Measurements from ENCODE around the gene ITPR2.
A peak's percentile ranks its signal among the peaks of the same experiment; 100 is the strongest.
"Not testable (repeated sequence)": the region's sequence is repeated elsewhere in the genome, so short reads cannot be mapped to it uniquely, and the experiment has no call there.

The ITPR2 gene

GRCh38 chr12:26551385-26551784 is 281.6 kb downstream of the ITPR2 start:
- DNase-seq: no peak

- no peak for DNase-seq
Observed at GRCh38 chr12:26548227-26548626, 284.8 kb downstream of the ITPR2 start.

GRCh38 chr12:26546535-26547314 is 286.3 kb downstream of the ITPR2 start:
- no peak for DNase-seq

GRCh38 chr12:26539131-26539530 is 293.9 kb downstream of the ITPR2 start:
- DNase-seq: no peak

- DNase-seq: no peak
Observed at GRCh38 chr12:26537651-26538050, 295.3 kb downstream of the ITPR2 start.

- no peak for DNase-seq
Observed at GRCh38 chr12:26537126-26537525, 295.9 kb downstream of the ITPR2 start.

- no peak for DNase-seq
Observed at GRCh38 chr12:26535826-26536225, 297.2 kb downstream of the ITPR2 start.

GRCh38 chr12:26534071-26534470 is 298.9 kb downstream of the ITPR2 start:
- no peak for DNase-seq

GRCh38 chr12:26533211-26533610 is 299.8 kb downstream of the ITPR2 start:
- DNase-seq: no peak

- no peak for DNase-seq
Observed at GRCh38 chr12:26530461-26530860, 302.5 kb downstream of the ITPR2 start.

- DNase-seq: no peak
Observed at GRCh38 chr12:26528943-26529342, 304.1 kb downstream of the ITPR2 start.

- no peak for DNase-seq
Observed at GRCh38 chr12:26527682-26528081, 305.3 kb downstream of the ITPR2 start.

- DNase-seq: peak; percentile 37
Observed at GRCh38 chr12:26524862-26525465, 308.0 kb downstream of the ITPR2 start.

GRCh38 chr12:26523708-26524150 is 309.3 kb downstream of the ITPR2 start:
- DNase-seq: peak; percentile 82

GRCh38 chr12:26520869-26521268 is 312.1 kb downstream of the ITPR2 start:
- no peak for DNase-seq

GRCh38 chr12:26520109-26520508 is 312.9 kb downstream of the ITPR2 start:
- no peak for DNase-seq

- no peak for DNase-seq
Observed at GRCh38 chr12:26519462-26519861, 313.5 kb downstream of the ITPR2 start.

GRCh38 chr12:26517320-26517719 is 315.7 kb downstream of the ITPR2 start:
- not testable (repeated sequence) for DNase-seq

- no peak for DNase-seq
Observed at GRCh38 chr12:26514364-26514763, 318.6 kb downstream of the ITPR2 start.

GRCh38 chr12:26513363-26514043 is 319.5 kb downstream of the ITPR2 start:
- no peak for DNase-seq

- DNase-seq: no peak
Observed at GRCh38 chr12:26512213-26512612, 320.8 kb downstream of the ITPR2 start.

- DNase-seq: no peak
Observed at GRCh38 chr12:26510354-26510674, 322.7 kb downstream of the ITPR2 start.

GRCh38 chr12:26507613-26508012 is 325.4 kb downstream of the ITPR2 start:
- DNase-seq: no peak

- DNase-seq: peak; percentile 15
Observed at GRCh38 chr12:26499979-26500640, 332.9 kb downstream of the ITPR2 start.
